Measurements from ENCODE around the gene PRR20B. TPM values are rescaled to one million over a fixed set of nuclear protein-coding genes. Genes with fewer than 3 reads are reported as not detected.
"Not testable (repeated sequence)": the region's sequence is repeated elsewhere in the genome, so short reads cannot be mapped to it uniquely, and the experiment has no call there.

The PRR20B gene
- total RNA-seq (2021; ENCODE audit: unreplicated experiment): not detected
- not detected for polyA plus RNA-seq (2012; ENCODE audit: insufficient read length)
- Bru-seq, nascent RNA: not detected
- BruChase-seq, experiment 1, labeled RNA remaining after a 2-hour chase: not detected
- not detected for BruChase-seq, experiment 2, labeled RNA remaining after a 6-hour chase
- long read RNA-seq: 0 reads

DNA sequence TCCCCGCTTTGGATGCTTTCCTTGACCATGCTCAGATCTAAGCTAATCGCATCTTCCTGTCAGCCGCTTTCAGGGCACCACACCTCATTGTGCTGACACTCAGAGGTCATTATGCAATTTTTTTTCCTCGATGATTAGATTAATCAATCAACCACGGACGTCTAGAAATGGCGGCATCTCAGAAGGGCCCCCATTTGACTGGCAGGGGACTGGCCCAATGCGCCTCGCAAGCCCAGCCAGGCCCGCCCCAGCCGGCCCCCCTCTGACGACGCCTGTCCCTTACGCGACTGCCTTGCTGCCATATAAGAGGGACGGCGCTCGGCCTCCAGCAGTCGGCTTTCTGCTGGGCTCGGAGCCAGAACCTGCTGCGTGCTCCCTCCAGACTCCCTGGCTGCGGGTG, at the start of gene PRR20B:
Gene PRR20B (plus strand): TSS at position 301 of the 400 bp plus-strand sequence. CDS start 387 bp downstream, outside the sequence.
- ATAC-seq; in situ Hi-C loops (cut with HindIII; ENCODE audit: low pct_unique_long_range_greater_than_20kb, low sequenced_read_pairs); intact Hi-C loops (cut with micrococcal nuclease; ENCODE audit: unreplicated experiment); H3K27me3 ChIP-seq (ENCODE audit: control insufficient read depth, insufficient read depth, low read length); CTCF ChIA-PET; DNase-seq (ENCODE audit: low read depth, low spot score); H3K27ac ChIP-seq (ENCODE audit: low read length); H3K4me1 ChIP-seq (ENCODE audit: control insufficient read depth, insufficient read depth, low read length); BruUV-seq (replicated peaks); H3K4me3 ChIP-seq (ENCODE audit: low read depth in 2 of 2, low read length in 2 of 2); POLR2A ChIA-PET; H3K9me3 ChIP-seq (ENCODE audit: control insufficient read depth, insufficient read depth, low read depth, low read length); H3K36me3 ChIP-seq (ENCODE audit: control insufficient read depth, insufficient read depth, low read length): not testable (repeated sequence)

DNA sequence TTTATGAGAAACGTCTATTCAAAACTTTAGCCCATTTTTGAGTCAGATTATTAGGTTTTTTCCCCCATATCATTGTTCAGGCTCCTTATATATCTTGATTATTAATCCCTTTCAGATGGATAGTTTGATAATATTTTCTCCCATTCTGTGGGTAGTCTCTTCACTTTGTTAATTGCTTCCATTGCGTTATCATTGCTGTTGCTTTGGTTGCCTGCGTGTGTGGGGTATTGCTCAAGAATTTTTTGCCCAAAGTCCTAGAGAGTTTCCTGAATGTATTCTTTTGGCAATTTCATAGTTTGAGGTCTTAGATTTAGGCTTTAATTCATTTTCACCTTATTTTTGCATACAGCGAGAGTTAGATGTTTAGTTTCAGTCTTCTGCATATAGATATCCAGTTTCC, 32.3 kb upstream of the PRR20B start:
- CTCF ChIA-PET: no interaction called here
- Histone ChIP-seq H3K36me3 (ENCODE audit: control insufficient read depth, insufficient read depth, low read length) (no peaks in the 10 kb centered on the region), H3K27me3 (ENCODE audit: control insufficient read depth, insufficient read depth, low read length) (no peaks in the 10 kb centered on the region), H3K27ac (ENCODE audit: low read length) (no peak overlapping the region), H3K4me1 (ENCODE audit: control insufficient read depth, insufficient read depth, low read length) (no peaks in the 10 kb centered on the region), H3K4me3 (ENCODE audit: low read depth in 2 of 2, low read length in 2 of 2) (no peak overlapping the region), H3K9me3 (ENCODE audit: control insufficient read depth, insufficient read depth, low read depth, low read length) (no peaks in the 10 kb centered on the region)
- no peak for ATAC-seq
- TF ChIP-seq POLR2AphosphoS5 (IDR thresholded peaks at IDR 0.05; ENCODE audit: low read depth, low read length) (no peak), SIN3A (IDR thresholded peaks at IDR 0.05; ENCODE audit: borderline replicate concordance, insufficient read depth, low read depth, low read length) (no peak), TCF7L2 (IDR thresholded peaks at IDR 0.05; ENCODE audit: low read depth, low read length) (no peak)
- TF ChIP-seq, protein P1, sequence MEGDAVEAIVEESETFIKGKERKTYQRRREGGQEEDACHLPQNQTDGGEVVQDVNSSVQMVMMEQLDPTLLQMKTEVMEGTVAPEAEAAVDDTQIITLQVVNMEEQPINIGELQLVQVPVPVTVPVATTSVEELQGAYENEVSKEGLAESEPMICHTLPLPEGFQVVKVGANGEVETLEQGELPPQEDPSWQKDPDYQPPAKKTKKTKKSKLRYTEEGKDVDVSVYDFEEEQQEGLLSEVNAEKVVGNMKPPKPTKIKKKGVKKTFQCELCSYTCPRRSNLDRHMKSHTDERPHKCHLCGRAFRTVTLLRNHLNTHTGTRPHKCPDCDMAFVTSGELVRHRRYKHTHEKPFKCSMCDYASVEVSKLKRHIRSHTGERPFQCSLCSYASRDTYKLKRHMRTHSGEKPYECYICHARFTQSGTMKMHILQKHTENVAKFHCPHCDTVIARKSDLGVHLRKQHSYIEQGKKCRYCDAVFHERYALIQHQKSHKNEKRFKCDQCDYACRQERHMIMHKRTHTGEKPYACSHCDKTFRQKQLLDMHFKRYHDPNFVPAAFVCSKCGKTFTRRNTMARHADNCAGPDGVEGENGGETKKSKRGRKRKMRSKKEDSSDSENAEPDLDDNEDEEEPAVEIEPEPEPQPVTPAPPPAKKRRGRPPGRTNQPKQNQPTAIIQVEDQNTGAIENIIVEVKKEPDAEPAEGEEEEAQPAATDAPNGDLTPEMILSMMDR (IDR thresholded peaks at IDR 0.05): no peak
- TF ChIP-seq, protein P2, sequence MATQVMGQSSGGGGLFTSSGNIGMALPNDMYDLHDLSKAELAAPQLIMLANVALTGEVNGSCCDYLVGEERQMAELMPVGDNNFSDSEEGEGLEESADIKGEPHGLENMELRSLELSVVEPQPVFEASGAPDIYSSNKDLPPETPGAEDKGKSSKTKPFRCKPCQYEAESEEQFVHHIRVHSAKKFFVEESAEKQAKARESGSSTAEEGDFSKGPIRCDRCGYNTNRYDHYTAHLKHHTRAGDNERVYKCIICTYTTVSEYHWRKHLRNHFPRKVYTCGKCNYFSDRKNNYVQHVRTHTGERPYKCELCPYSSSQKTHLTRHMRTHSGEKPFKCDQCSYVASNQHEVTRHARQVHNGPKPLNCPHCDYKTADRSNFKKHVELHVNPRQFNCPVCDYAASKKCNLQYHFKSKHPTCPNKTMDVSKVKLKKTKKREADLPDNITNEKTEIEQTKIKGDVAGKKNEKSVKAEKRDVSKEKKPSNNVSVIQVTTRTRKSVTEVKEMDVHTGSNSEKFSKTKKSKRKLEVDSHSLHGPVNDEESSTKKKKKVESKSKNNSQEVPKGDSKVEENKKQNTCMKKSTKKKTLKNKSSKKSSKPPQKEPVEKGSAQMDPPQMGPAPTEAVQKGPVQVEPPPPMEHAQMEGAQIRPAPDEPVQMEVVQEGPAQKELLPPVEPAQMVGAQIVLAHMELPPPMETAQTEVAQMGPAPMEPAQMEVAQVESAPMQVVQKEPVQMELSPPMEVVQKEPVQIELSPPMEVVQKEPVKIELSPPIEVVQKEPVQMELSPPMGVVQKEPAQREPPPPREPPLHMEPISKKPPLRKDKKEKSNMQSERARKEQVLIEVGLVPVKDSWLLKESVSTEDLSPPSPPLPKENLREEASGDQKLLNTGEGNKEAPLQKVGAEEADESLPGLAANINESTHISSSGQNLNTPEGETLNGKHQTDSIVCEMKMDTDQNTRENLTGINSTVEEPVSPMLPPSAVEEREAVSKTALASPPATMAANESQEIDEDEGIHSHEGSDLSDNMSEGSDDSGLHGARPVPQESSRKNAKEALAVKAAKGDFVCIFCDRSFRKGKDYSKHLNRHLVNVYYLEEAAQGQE (IDR thresholded peaks at IDR 0.05; ENCODE audit: insufficient read depth in 1 of 2, low read depth in 2 of 2, low read length in 1 of 2): no peak
- in situ Hi-C loops (cut with HindIII; ENCODE audit: low pct_unique_long_range_greater_than_20kb, low sequenced_read_pairs) (no loop called here), intact Hi-C loops (cut with micrococcal nuclease; ENCODE audit: unreplicated experiment) (no loop called here)
- no TSS peak for BruUV-seq (replicated peaks)
- POLR2A ChIA-PET: no interaction called here
- no peak for DNase-seq (ENCODE audit: low read depth, low spot score)

DNA sequence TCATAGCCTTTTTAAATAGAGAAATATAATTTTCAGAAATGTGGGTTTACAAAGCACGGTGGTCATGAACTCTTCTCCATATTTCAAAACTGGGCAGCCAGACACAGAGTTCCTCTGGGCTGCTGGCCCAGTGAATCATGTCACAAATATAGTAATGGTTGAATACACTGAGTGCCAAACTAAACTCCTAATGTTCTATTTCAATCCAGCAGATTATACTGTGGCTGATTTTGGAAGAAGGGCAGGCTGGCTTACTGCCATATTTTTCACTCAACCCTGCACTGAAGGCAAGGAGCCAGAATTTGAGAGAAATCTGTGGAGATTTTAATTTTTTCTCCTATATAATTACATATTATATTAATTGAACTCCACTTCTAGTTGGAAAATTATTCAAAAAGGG, 23.6 kb upstream of the PRR20B start:
- H3K27me3 ChIP-seq (ENCODE audit: control insufficient read depth, insufficient read depth, low read length): no peaks in the 10 kb centered on the region
- intact Hi-C loops (cut with micrococcal nuclease; ENCODE audit: unreplicated experiment) (no loop called here), in situ Hi-C loops (cut with HindIII; ENCODE audit: low pct_unique_long_range_greater_than_20kb, low sequenced_read_pairs) (no loop called here)
- ATAC-seq (no peak), DNase-seq (ENCODE audit: low read depth, low spot score) (no peak)
- BruUV-seq (replicated peaks): no TSS peak
- CTCF ChIA-PET: no interaction called here
- no peaks in the 10 kb centered on the region for H3K4me1 ChIP-seq (ENCODE audit: control insufficient read depth, insufficient read depth, low read length)
- POLR2A ChIA-PET: no interaction called here
- H3K4me3 ChIP-seq (ENCODE audit: low read depth in 2 of 2, low read length in 2 of 2): no peak overlapping the region
- no peak overlapping the region for H3K27ac ChIP-seq (ENCODE audit: low read length)
- no peaks in the 10 kb centered on the region for H3K9me3 ChIP-seq (ENCODE audit: control insufficient read depth, insufficient read depth, low read depth, low read length)
- H3K36me3 ChIP-seq (ENCODE audit: control insufficient read depth, insufficient read depth, low read length): no peaks in the 10 kb centered on the region
- TF ChIP-seq, protein P1 (IDR thresholded peaks at IDR 0.05): no peak
- TF ChIP-seq POLR2AphosphoS5 (IDR thresholded peaks at IDR 0.05; ENCODE audit: low read depth, low read length) (no peak), SIN3A (IDR thresholded peaks at IDR 0.05; ENCODE audit: borderline replicate concordance, insufficient read depth, low read depth, low read length) (no peak), TCF7L2 (IDR thresholded peaks at IDR 0.05; ENCODE audit: low read depth, low read length) (no peak)
- TF ChIP-seq, protein P2 (IDR thresholded peaks at IDR 0.05; ENCODE audit: insufficient read depth in 1 of 2, low read depth in 2 of 2, low read length in 1 of 2): no peak

Measured in Panc1 (cell line).